D721Med (cell line): ENCODE results near the gene CENPP.
A peak's percentile ranks its signal among the peaks of the same experiment; 100 is the strongest.

ENCODE experiments used
- DNase-seq: peaks from one replicate; pipeline ENCODE4 v3.0.0; 2011; ENCODE audit warnings: low spot score; ENCODE audit not compliant: insufficient read length
- FAIRE-seq: peaks from 2 replicates; lab custom pipeline; 2011; peaks lifted over from hg19 to GRCh38; lab: Jason Lieb, UNC
- TF ChIP-seq, protein P1 (sequence below): IDR thresholded peaks from 2 replicates; pipeline ENCODE4 v1.5.1; 2012; ENCODE audit warnings: mild to moderate bottlenecking, control low read depth; ENCODE audit not compliant: insufficient read depth; ENCODE audit errors: missing control alignments

Gene CENPP

DNA sequence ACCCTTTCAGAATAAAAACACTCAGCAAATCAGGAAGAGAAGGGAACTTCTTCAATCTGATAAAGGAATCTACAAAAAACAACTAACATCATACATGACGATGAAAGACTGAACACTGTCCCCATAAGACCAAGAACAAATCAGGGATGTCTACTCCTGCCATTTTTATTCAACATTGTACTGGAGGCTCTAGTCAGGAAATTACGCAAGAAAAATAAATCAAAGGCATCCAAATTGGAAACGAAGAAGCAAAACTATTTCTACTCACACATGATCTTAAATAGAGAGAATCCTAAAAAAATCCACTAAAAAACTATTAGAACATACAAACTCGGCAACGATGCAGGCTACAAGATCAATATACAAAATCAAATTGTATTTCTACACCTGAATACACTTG is 301.9 kb downstream of the CENPP start:
- DNase-seq: no peak
- TF ChIP-seq, protein P1, sequence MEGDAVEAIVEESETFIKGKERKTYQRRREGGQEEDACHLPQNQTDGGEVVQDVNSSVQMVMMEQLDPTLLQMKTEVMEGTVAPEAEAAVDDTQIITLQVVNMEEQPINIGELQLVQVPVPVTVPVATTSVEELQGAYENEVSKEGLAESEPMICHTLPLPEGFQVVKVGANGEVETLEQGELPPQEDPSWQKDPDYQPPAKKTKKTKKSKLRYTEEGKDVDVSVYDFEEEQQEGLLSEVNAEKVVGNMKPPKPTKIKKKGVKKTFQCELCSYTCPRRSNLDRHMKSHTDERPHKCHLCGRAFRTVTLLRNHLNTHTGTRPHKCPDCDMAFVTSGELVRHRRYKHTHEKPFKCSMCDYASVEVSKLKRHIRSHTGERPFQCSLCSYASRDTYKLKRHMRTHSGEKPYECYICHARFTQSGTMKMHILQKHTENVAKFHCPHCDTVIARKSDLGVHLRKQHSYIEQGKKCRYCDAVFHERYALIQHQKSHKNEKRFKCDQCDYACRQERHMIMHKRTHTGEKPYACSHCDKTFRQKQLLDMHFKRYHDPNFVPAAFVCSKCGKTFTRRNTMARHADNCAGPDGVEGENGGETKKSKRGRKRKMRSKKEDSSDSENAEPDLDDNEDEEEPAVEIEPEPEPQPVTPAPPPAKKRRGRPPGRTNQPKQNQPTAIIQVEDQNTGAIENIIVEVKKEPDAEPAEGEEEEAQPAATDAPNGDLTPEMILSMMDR: no peak
- no peak for FAIRE-seq

DNA sequence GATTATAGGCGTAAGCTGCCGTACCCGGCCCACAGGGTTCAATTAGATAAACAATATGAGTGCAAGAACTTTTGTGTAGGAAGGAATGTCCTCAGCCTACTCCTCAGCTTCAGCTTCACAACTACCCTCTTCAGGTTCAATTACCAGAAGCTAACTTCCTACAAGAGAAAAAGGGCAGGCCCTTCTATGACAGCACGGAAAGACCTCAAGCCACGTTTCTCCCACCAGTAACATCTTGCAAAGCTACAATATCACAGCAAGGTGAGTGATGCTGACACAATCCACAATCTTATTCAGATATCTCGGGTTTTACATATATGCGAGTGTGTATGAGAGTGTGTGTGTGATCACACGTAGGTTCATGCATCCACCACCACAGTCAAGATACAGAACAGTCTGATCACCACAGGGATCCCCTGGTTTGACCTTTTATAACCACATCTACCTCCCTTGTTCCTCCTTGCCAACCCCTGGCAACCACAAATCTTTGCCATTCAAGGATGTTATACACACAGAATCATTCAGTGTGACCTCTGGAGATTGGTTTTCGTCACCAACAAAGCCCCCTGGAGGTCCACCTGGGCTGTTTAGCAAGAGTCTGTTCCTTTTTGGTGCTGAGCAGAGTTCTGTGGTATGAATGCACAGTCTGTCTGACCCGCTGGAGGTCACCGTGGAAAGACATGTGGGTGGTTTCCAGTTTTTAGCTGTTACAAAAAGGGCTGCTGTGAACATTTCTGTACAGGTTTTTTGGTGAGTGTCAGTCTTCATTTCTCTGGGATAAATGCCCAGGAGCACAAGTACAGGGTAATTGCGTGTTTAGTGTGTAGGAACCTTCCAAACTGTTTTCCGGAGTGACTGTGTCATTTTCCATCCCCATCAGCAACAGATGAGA is 305.9 kb downstream of the CENPP start:
- FAIRE-seq (no peak), DNase-seq (no peak)
- TF ChIP-seq, protein P1: no peak

DNA sequence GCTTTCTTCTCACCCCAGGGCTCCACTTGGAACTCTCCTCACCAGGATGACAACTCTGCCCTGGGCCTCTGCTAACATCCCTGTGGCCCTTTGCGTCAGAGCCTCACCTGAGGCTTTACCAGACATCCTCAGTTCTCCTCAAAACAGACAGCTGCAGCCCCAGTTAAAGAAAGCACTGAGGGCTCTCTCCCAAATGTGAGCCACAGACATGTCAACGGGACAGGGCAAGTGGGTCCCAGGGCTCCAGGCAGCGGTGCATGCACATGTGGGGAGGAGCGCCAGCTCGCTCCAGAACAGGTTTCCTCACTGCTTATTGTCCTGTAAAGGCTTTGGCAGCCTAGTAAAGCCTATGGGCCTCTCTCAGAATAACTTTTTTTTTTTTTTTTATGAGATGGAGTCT is 306.9 kb downstream of the CENPP start:
- TF ChIP-seq, protein P1: no peak
- FAIRE-seq: no peak
- no peak for DNase-seq

DNA sequence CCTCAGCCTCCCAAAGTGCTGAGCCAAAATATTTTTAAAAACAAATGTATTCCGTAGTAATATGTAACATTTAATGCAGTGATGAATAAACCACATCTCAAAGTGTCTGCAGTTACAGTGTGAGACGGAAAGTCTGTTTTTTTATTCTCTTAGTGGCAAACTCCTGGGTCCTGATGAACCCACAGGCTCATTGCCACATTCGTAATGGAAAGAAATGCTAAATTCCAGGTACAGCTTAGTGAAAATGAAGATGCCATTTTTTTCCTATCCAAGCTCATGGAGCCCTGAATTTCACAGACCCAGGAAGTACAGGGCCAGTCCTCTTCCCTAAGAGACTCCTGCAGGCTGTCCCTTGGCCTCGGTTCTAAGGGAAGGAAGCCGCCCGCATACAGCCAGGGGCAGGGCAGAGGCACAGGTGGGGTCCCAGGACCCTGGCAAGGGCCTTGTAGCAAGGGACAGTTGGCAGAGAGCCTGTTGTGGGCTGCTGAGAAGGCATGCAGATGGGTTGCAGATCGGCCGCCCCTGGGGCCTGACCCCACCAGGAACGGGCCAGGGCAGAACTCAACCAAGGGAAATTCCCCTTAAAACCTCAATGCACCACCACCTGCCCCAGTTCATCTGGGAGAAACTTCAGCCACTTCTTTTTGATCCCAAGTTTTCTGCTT is 308.0 kb downstream of the CENPP start:
- TF ChIP-seq, protein P1: no peak
- DNase-seq: no peak
- FAIRE-seq: no peak

DNA sequence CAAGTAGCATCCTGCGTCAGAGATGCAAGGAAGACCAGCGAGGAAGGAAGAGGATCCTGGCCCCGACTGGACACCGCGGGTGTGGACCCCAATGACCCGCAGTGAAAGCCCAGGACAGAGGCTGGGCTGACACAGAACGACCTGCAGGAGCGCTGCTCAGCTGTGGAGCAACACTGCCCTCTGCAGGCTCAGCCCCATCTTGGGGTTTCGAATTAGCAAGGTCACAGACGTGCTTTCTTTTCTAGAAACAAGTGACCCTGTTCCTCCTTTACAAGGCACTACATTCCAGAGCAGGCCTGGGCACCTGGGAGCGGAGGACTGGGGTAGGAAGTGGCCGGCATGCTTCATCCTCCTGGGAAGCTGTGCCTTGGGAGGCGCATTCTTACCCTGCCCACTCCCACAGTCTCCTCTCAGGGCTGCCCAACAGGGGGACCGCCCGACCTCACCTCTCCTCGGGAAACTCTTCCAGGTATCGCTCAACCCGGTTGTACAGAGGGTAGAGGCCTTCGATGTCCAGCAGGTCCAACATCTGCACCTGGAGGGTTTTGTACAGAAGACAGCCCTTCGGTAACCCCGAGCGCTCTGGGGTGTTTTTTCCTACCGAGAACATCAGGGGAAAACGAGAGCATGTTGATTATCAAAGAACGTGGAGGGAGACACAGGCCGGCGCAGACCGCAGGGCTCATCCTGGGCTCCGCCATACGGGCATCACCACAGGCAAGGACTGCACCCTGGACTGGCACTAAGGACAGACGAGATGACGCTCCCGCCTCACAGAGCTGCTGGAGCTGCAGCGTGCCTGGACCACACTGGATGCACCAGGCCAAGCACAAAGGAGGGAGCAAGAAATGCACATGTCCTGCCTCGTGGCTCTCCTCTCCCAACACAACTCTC is 309.2 kb downstream of the CENPP start:
- TF ChIP-seq, protein P1: peak; percentile 90
- peak; percentile 75 for DNase-seq
- no peak for FAIRE-seq

DNA sequence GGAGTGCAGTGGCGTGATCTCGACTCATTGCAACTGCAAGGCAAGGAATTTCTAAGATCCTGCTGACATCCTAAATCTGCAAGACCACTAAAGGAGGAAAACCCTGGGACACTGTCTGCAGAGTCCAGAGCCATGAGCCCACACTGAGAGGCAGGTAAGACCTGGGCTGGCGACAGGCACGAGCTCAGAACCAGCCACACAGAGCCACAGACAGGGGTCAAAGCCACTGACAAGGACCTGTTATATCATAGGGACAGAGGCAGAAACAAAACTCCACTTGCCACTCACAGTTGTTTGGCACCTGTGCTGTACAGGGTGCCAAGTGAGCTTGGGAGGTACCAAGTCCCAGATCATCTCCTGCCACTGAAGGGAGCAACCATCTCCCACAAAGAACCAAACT is 310.0 kb downstream of the CENPP start:
- DNase-seq (no peak), FAIRE-seq (no peak)
- TF ChIP-seq, protein P1: no peak
